ENCODE results near the gene CCDC3. TPM values are rescaled to one million over a fixed set of nuclear protein-coding genes. Genes with fewer than 3 reads are reported as not detected.

The CCDC3 gene
- total RNA-seq, 2 donors from 2014 or later: 0.45 TPM; not detected in 1

DNA sequence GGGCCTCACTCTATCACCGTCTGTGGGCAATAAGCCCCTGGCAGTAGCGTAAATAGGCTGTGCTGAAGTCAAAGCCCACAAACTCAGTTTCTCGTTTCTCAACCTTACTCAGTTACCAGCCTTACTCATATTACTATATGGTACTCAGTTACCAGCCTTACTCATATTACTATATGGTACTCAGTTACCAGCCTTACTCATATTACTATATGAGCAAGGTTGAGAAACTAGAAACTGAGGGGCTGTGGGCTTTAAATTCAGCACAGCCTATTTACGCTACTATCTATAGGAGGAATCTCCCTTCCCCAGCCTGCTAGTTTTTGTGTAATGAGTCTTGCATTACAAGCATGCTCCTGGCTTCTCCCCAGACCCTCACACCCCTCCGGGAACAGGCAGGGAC is 35.4 kb downstream of the CCDC3 start:
- H3K4me3 Mint-ChIP-seq: no peak overlapping the region
- H3K36me3 Mint-ChIP-seq: peaks cover 21% of the 10 kb centered on the region
- ATAC-seq: peak in 1 of 2 donors; percentile 87
- no peak for DNase-seq (ENCODE audit: low spot score)
- H3K4me1 Mint-ChIP-seq (ENCODE audit: low read depth in 2 of 2): peaks cover 3 to 4% of the 10 kb centered on the region in 2 donors
- peaks cover 25 to 34% of the 10 kb centered on the region in 2 donors for H3K27me3 Mint-ChIP-seq
- H3K27ac Mint-ChIP-seq: no peak overlapping the region
- peaks cover 4% of the 10 kb centered on the region for H3K9me3 Mint-ChIP-seq

DNA sequence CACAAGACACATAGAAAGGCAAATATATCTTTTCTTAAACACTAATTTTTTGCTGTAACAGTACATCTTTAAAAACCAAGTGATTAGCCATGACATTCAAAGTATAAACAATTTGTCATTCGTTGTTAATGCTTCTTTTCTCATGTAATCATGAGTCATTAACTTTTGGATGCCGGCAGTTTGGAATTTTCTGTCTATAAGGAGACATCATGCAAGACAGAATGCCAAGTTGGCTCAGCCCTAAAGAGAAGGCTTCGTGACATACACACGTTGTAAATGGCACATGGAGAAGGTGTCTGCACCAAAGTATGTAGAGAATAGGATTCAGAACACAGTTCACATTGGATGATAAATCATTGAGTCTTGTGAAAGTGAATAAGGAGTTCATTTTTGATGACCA is 35.9 kb downstream of the CCDC3 start:
- Mint-ChIP-seq H3K27ac (no peak overlapping the region), H3K27me3 (peaks cover 25 to 34% of the 10 kb centered on the region in 2 donors), H3K9me3 (peaks cover 4% of the 10 kb centered on the region), H3K4me1 (ENCODE audit: low read depth in 2 of 2) (peaks cover 3 to 4% of the 10 kb centered on the region in 2 donors), H3K4me3 (no peak overlapping the region), H3K36me3 (peaks cover 21% of the 10 kb centered on the region)
- DNase-seq (ENCODE audit: low spot score): no peak
- no peak for ATAC-seq

DNA sequence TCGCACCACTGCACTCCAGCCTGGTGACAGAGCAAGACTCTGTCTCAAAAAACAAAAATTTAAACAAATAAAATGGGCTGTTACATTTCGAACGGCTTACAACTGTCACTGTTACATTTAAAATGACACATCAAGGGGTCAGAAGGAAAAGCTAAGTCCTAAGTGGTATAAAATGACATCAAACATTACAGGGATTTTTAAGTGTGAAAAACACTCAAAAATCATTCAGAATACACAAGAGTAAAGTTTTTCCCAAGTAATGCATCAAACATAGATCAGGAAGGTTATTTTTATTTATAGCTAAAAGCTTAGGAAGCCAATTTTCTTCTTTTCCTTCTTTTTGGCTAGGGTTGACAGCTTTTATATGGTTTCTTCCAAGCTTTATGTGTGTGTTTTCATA is 39.0 kb downstream of the CCDC3 start:
- Mint-ChIP-seq H3K27me3 (peaks cover 17 to 21% of the 10 kb centered on the region in 2 donors), H3K4me3 (no peak overlapping the region), H3K36me3 (peaks cover 7% of the 10 kb centered on the region), H3K27ac (no peak overlapping the region), H3K4me1 (ENCODE audit: low read depth in 2 of 2) (no peaks in the 10 kb centered on the region), H3K9me3 (peaks cover 3% of the 10 kb centered on the region)
- DNase-seq (ENCODE audit: low spot score) (no peak), ATAC-seq (no peak)

DNA sequence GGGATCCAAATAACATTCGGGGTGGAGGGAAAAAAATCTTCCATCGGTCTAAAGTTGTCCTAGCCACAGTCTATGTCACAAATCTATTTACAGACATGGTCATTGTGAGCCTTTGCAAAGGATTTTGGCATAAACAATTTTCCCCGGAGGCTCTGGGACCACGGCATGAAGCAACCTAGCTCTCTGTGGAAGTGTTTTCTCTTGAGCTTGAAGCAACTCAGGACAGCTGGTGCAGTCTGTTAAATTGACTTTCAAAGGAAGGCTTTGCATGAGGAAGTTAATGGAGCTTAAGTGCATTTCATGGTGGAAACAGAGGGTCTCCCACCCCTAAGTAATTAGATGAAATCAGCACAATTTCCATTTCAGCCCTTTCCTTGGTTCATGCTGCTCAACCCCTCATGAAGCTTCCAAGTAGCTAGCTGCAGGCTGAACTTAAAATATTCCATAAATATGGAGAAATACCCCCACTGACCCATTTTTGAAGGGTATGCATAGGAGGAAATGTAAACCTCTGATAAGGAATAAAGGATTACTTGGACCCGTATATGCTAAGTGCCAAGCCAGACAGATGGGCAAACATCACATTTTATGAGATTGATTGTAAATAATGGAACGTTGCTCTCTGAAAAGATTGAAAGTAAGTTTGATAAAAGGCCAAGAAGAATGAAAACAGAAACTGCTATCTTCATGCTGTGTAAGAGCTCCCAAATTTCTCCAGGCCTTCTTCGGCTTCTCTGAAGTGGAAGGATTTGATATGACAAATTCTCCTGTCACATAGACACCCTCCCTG is 39.9 kb downstream of the CCDC3 start:
- Mint-ChIP-seq H3K36me3 (no peaks in the 10 kb centered on the region), H3K27me3 (peaks cover 11 to 14% of the 10 kb centered on the region in 2 donors), H3K4me1 (ENCODE audit: low read depth in 2 of 2) (no peaks in the 10 kb centered on the region), H3K4me3 (no peak overlapping the region), H3K9me3 (no peaks in the 10 kb centered on the region), H3K27ac (no peak overlapping the region)
- DNase-seq (ENCODE audit: low spot score) (no peak), ATAC-seq (no peak)

DNA sequence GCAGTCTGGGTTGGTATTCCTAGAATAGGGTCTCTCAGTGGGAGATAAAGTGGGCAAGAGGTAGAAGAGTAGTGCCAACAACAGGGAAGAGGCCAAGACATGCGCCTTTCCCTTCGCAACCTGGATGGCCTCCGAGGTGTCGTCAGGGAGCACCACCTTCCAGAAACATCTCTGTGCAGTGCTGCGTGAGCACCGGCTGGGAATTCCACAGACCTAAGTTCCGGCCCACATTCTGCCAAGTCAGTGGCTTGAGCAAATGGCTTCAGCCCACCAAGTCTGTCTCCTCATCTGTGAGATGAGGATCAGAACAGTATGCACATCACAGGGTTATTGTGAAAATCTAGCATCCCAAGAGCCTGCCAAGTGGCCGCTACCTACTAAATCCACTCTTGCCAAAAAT is 40.6 kb downstream of the CCDC3 start:
- no peaks in the 10 kb centered on the region for H3K36me3 Mint-ChIP-seq
- DNase-seq (ENCODE audit: low spot score) (no peak), ATAC-seq (no peak)
- H3K27ac Mint-ChIP-seq: no peak overlapping the region
- H3K9me3 Mint-ChIP-seq: no peaks in the 10 kb centered on the region
- peaks cover 11% of the 10 kb centered on the region in 2 donors for H3K27me3 Mint-ChIP-seq
- H3K4me1 Mint-ChIP-seq (ENCODE audit: low read depth in 2 of 2): no peaks in the 10 kb centered on the region
- no peak overlapping the region for H3K4me3 Mint-ChIP-seq

DNA sequence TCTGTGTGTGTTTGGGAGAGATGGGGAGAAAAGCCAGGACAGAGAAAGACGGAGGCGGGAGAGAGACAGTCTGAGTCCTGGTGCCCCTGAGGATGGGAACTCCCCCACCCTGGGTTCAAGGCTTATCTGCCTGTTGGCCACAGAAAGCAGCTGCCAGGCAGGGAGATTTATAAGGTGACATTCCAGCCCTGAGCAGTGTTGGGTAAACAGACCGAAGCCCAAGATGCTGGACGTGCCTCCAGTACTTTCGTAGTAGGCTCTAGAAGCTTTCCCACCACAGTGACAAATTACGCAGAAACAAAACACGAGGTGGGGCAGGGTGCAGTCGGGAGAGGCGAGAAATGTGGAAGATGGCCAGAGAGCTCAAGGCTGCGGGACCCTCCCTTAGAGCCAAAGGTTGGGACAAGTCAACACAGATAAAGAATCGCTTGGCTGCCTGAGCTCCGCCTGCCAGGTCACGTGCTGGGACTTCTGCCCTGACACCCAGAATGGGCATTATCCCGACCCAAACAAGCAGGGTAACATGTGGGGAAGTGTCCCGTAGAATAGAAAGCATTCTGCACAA is 41.1 kb downstream of the CCDC3 start:
- no peak for ATAC-seq
- Mint-ChIP-seq H3K36me3 (no peaks in the 10 kb centered on the region), H3K27me3 (peaks cover 11% of the 10 kb centered on the region in 2 donors), H3K9me3 (no peaks in the 10 kb centered on the region), H3K4me3 (no peak overlapping the region), H3K27ac (no peak overlapping the region), H3K4me1 (ENCODE audit: low read depth in 2 of 2) (no peaks in the 10 kb centered on the region)
- DNase-seq (ENCODE audit: low spot score): no peak

DNA sequence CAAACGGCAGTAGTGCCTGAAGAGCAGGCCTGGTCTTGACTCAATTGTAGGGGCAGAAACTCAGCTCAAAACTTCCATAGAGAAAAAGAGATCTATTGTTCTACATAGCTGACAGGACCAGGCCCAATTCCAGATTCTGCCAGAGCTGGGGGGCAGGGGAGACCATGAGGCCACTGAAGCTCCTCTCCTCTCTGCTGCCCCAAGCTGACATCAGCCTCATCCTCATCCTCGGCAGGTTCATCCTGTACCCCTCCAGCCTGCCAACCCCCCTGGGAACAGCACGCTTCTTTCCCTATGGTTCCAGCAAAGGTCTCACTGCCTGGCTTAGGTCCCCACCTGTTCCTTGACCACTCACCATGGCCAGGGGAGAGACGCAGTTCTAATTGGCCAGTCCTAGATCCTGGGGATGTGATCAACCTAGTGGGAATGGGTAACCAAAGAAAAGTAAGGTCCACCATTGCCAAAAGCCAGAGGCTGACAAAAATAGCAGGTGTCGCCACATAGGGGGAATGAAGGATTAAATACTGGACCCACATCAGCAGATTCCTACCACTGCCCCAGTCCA is 42.9 kb downstream of the CCDC3 start:
- no peak for DNase-seq (ENCODE audit: low spot score)
- no peak for ATAC-seq
- H3K4me1 Mint-ChIP-seq (ENCODE audit: low read depth in 2 of 2): no peaks in the 10 kb centered on the region
- no peaks in the 10 kb centered on the region for H3K9me3 Mint-ChIP-seq
- no peak overlapping the region for H3K27ac Mint-ChIP-seq
- H3K36me3 Mint-ChIP-seq: no peaks in the 10 kb centered on the region
- H3K4me3 Mint-ChIP-seq: no peak overlapping the region
- H3K27me3 Mint-ChIP-seq: peaks cover 7 to 8% of the 10 kb centered on the region in 2 donors

DNA sequence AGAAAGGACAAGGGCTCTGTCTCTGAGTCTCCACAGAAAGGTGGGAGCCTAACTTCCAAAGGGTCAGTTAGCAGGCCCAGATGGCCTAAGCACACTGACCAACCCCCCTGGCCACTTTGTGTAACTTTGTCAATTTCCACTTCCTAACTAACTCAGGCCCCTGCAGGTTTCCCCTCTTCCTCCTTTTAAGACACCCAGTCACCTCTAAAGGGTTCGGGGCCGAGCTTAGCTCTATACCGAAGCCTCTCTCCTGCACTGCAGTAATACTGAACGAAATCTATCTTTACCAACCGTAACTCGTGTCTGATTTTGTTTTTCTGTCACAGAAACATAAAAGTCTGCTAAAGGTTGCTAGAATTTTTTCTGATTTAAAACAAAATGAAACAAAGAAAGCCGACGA is 44.4 kb downstream of the CCDC3 start:
- no peak overlapping the region for H3K27ac Mint-ChIP-seq
- no peaks in the 10 kb centered on the region for H3K9me3 Mint-ChIP-seq
- peaks cover 8% of the 10 kb centered on the region for H3K36me3 Mint-ChIP-seq
- DNase-seq (ENCODE audit: low spot score) (no peak), ATAC-seq (no peak)
- no peaks in the 10 kb centered on the region for H3K4me1 Mint-ChIP-seq (ENCODE audit: low read depth in 2 of 2)
- H3K4me3 Mint-ChIP-seq: no peak overlapping the region
- H3K27me3 Mint-ChIP-seq: peaks cover 7 to 13% of the 10 kb centered on the region in 2 donors

DNA sequence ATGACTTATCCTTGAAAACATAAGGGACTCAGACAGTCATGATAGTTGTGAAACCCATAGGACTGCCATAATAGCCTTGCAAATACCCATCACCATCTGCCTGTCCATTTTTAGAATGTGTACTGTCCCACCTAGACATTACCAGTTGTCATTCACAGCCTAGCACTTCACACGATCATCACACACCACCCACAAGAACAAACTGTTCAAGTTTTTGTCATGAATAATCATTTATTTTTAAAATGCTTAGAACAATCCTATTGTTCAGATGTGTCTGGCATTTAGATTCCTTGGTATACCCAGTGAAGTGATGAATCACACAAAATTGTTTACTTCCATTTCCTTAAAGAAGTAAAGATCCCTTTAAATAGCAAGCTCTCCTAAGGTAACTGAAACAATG is 46.6 kb downstream of the CCDC3 start:
- Mint-ChIP-seq H3K9me3 (no peaks in the 10 kb centered on the region), H3K4me1 (ENCODE audit: low read depth in 2 of 2) (no peaks in the 10 kb centered on the region), H3K4me3 (no peak overlapping the region), H3K36me3 (peaks cover 8% of the 10 kb centered on the region), H3K27ac (no peak overlapping the region), H3K27me3 (peaks cover 2 to 13% of the 10 kb centered on the region in 2 donors)
- DNase-seq (ENCODE audit: low spot score): no peak
- no peak for ATAC-seq

DNA sequence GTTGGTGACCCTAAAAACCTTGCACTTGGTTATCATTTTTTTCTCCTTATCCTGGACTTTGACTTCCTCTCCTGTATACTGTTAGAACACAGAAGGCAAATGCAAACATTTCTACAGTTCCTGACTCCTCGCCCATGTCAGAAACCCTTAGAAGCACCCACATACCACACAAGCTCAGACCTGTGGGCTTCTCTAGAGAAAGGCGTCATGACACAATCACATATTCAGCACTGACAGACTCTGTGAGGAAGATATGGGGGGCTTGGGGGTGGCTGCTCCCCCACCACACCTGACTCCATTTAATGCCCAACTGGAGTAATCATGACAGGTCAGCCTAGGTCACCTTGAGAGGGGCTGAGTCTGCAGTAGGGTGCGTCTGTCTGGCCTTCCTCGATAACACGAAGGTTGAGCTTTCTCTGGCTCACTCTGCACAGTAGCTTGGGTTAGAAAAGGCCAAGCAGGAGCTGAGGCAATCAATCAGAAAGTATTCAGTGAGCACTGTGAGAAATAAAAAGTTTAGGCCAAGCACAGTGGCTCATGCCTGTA is 50.9 kb downstream of the CCDC3 start:
- peaks cover 8% of the 10 kb centered on the region for H3K36me3 Mint-ChIP-seq

DNA sequence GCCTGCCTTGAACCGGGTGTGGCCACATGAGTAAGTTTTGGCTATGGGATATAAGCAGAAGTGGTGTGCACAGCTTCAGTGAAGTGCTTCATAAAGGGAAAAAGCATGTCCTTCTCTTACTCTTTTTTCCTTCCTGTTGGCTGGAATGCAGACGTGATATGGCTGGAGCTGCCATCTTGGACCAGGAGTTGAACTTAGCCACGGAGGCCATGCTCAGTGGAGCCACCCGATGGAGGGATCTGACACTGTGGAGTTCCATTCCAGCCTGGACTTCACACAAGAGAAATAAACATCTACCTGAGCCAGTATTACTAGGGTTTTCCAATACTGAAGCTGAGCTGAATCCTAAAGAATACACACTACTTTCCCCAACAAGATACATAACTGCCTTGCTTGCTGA is 52.3 kb downstream of the CCDC3 start:
- Mint-ChIP-seq H3K36me3 (peaks cover 8% of the 10 kb centered on the region), H3K4me3 (no peak overlapping the region), H3K27me3 (peaks cover 0 to 13% of the 10 kb centered on the region in 2 donors), H3K4me1 (ENCODE audit: low read depth in 2 of 2) (peaks cover 0 to 5% of the 10 kb centered on the region in 2 donors), H3K27ac (no peak overlapping the region), H3K9me3 (no peaks in the 10 kb centered on the region)
- DNase-seq (ENCODE audit: low spot score): no peak
- no peak for ATAC-seq

More for the DNA sequence above, 50.9 kb downstream of the CCDC3 start:
- no peak for DNase-seq (ENCODE audit: low spot score)
- Mint-ChIP-seq H3K27me3 (peaks cover 2 to 13% of the 10 kb centered on the region in 2 donors), H3K27ac (no peak overlapping the region), H3K4me1 (ENCODE audit: low read depth in 2 of 2) (peaks cover 0 to 4% of the 10 kb centered on the region in 2 donors), H3K9me3 (no peaks in the 10 kb centered on the region), H3K4me3 (no peak overlapping the region)
- ATAC-seq: no peak

DNA sequence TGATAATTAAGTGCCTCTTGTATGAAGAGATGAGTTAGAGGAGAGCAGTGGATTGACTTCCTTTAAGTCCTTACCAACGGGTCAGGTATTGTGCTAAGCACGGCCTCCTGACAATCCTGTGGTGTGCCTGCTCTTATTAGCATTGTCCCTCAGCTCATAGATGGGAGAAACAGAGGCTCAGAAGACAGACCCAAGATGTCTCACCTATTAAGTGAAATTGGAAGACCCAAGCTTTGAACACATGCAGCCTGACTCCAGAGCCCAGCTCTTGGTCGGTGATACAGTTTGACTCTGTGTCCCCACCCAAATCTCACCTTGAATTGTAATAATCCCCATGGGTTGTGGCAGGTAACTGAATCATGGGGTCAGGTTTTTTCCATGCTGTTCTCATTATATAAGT is 53.8 kb downstream of the CCDC3 start:
- ATAC-seq: peak in 1 of 2 donors; percentile 36
- H3K36me3 Mint-ChIP-seq: no peaks in the 10 kb centered on the region
- no peak for DNase-seq (ENCODE audit: low spot score)
- H3K27ac Mint-ChIP-seq: no peak overlapping the region
- no peak overlapping the region for H3K4me3 Mint-ChIP-seq
- H3K4me1 Mint-ChIP-seq (ENCODE audit: low read depth in 2 of 2): peaks cover 0 to 5% of the 10 kb centered on the region in 2 donors
- peaks cover 4 to 8% of the 10 kb centered on the region in 2 donors for H3K27me3 Mint-ChIP-seq
- no peaks in the 10 kb centered on the region for H3K9me3 Mint-ChIP-seq

DNA sequence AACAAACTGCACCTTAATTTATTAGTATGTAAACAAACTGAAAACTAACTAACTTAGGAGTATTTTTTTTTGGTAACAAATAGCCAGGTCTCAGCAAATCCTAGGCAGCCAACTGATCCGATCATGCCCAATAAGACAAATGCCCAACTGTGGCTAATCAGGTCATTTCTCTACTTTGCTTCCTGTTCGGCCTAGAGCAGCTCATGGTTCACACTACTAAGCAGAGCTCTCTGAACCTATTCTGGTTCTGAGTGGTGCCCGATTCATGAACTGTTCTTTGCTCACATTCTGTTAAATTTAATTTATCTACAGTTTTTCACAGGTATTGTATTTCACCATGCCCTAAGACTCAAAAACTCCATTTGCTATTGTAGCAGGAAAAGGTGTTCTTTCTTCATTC is 55.1 kb downstream of the CCDC3 start:
- H3K4me3 Mint-ChIP-seq: no peak overlapping the region
- no peak for DNase-seq (ENCODE audit: low spot score)
- H3K4me1 Mint-ChIP-seq (ENCODE audit: low read depth in 2 of 2): peaks cover 0 to 5% of the 10 kb centered on the region in 2 donors
- H3K27ac Mint-ChIP-seq: no peak overlapping the region
- ATAC-seq: peak in 1 of 2 donors; percentile 66
- H3K27me3 Mint-ChIP-seq: peaks cover 6 to 9% of the 10 kb centered on the region in 2 donors
- H3K9me3 Mint-ChIP-seq: no peaks in the 10 kb centered on the region
- H3K36me3 Mint-ChIP-seq: no peaks in the 10 kb centered on the region

All from natural killer cell treated with Interleukin-12 subunit alpha and Interleukin-12 subunit beta and Interleukin-15 and Interleukin-18, amount 100 ng/mL, for 72 hours (primary cell).